K562 (cell line): ENCODE measurements around the gene SCNN1B.
"Not testable (repeated sequence)": the region's sequence is repeated elsewhere in the genome, so short reads cannot be mapped to it uniquely, and the experiment has no call there.

Source experiments
- EP300 ChIP-seq: IDR thresholded peaks from 2 replicates; pipeline ENCODE4 v1.6.1; 2012; ENCODE audit warnings: low read length, improper control_type of control experiment
- GATAD2A ChIP-seq: fragments of 450-650 bp; IDR thresholded peaks from 2 replicates; pipeline ENCODE4 v1.6.1; 2017
- HDAC1 ChIP-seq, 2 experiments: fragments of 450-650 bp; IDR thresholded peaks; 2 replicates each; pipeline ENCODE4 v1.6.1; 2016 to 2017; ENCODE audit warnings: inconsistent platforms in 1 of 2, mild to moderate bottlenecking in 1 of 2, moderate library complexity in 1 of 2
- KDM1A ChIP-seq, 2 experiments: fragments of 450-650 bp; IDR thresholded peaks; 2 replicates each; pipeline ENCODE4 v1.6.1; 2016; ENCODE audit warnings: mild to moderate bottlenecking in 2 of 2
- MAFG ChIP-seq: fragments of 450-650 bp; conservative IDR thresholded peaks from 2 replicates; pipeline ENCODE4 v1.6.1; 2016; ENCODE audit warnings: missing genetic modification characterization, missing compliant biosample characterization
- MAZ ChIP-seq, 2 experiments: fragments of 450-650 bp in 1 of 2; sonication (generic) in 1 of 2; formaldehyde crosslinking; IDR thresholded peaks in 1 of 2; conservative IDR thresholded peaks in 1 of 2; 2 replicates each; pipeline versions ENCODE4 v1.4.0 to v1.5.0; 2020; ENCODE audit warnings: mild to moderate bottlenecking in 1 of 2, missing genetic modification reagents in 1 of 2
- POLR2A ChIP-seq: fragments of 450-650 bp; conservative IDR thresholded peaks from 2 replicates; pipeline ENCODE4 v1.6.1; 2016
- POLR2AphosphoS2 ChIP-seq: IDR thresholded peaks from 2 replicates; pipeline ENCODE4 v1.6.1; 2012; ENCODE audit warnings: low read length, improper control_type of control experiment
- TCF7 ChIP-seq: sonication (generic); IDR thresholded peaks from 2 replicates; pipeline ENCODE4 v1.6.1; 2016; ENCODE audit warnings: antibody characterized with exemption, borderline replicate concordance
- ZNF224 ChIP-seq: sonication (generic); formaldehyde crosslinking; IDR thresholded peaks from 2 replicates; pipeline ENCODE4 v1.8.0; 2022; ENCODE audit warnings: mild to moderate bottlenecking, missing genetic modification reagents
- TF ChIP-seq, protein P1 (sequence below), 3 experiments: IDR thresholded peaks in 2 of 3; conservative IDR thresholded peaks in 1 of 3; 2 replicates each; pipeline ENCODE4 v1.5.1; 2011 to 2012; ENCODE audit warnings: low read length in 3 of 3, mild to moderate bottlenecking in 3 of 3, control low read depth in 2 of 3, improper control_type of control experiment in 1 of 3, inconsistent platforms in 1 of 3, low read depth in 1 of 3, mixed read lengths in 1 of 3, moderate library complexity in 1 of 3; ENCODE audit not compliant: insufficient read depth in 2 of 3
- TF ChIP-seq, protein P2 (sequence below): fragments of 250-450 bp; sonication (Bioruptor Pico); IDR thresholded peaks from 2 replicates; pipeline ENCODE4 v1.8.0; 2022; ENCODE audit warnings: inconsistent platforms, mild to moderate bottlenecking, moderate library complexity, borderline replicate concordance
- TF ChIP-seq, protein P3 (sequence below): sonication (generic); formaldehyde crosslinking; IDR thresholded peaks from 2 replicates; pipeline ENCODE4 v1.5.0; 2020; ENCODE audit warnings: missing genetic modification reagents
- TF ChIP-seq, protein P4 (sequence below): fragments of 200-400 bp; formaldehyde crosslinking; IDR thresholded peaks from 2 replicates; pipeline ENCODE4 v1.6.1; 2017; ENCODE audit warnings: mild to moderate bottlenecking, low read depth, low read length, moderate library complexity

DNA sequence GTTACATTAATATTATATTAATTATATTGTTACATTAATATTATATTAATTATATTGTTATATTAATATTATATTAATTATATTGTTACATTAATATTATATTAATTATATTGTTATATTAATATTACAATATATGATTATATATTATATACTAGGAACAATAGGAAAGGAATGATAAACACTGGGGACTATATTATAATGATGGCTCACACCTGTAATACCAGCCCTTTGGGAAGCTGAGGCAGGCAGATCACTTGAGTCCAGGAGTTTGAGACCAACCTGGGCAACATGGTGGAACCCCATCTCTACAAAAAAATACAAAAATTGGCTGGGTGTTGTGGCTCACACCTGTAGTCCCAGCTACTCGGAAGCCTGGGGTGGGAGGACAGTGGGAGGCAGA, 48.5 kb upstream of the SCNN1B start:
- TF ChIP-seq KDM1A (IDR thresholded peaks at IDR 0.05); POLR2AphosphoS2; ZNF224 (CRISPR knock-in tag); POLR2A; TCF7; MAZ (CRISPR knock-in tag; conservative IDR thresholded peaks at IDR 0.05 in 1 of 2, IDR thresholded peaks at IDR 0.05 in 1 of 2); MAFG (tag); EP300; HDAC1 (IDR thresholded peaks at IDR 0.05); GATAD2A: not testable (repeated sequence)
- TF ChIP-seq, protein P1, sequence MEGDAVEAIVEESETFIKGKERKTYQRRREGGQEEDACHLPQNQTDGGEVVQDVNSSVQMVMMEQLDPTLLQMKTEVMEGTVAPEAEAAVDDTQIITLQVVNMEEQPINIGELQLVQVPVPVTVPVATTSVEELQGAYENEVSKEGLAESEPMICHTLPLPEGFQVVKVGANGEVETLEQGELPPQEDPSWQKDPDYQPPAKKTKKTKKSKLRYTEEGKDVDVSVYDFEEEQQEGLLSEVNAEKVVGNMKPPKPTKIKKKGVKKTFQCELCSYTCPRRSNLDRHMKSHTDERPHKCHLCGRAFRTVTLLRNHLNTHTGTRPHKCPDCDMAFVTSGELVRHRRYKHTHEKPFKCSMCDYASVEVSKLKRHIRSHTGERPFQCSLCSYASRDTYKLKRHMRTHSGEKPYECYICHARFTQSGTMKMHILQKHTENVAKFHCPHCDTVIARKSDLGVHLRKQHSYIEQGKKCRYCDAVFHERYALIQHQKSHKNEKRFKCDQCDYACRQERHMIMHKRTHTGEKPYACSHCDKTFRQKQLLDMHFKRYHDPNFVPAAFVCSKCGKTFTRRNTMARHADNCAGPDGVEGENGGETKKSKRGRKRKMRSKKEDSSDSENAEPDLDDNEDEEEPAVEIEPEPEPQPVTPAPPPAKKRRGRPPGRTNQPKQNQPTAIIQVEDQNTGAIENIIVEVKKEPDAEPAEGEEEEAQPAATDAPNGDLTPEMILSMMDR (IDR thresholded peaks at IDR 0.05 in 2 of 3, conservative IDR thresholded peaks at IDR 0.05 in 1 of 3; ENCODE audit: insufficient read depth in 2 of 3, low read depth in 1 of 3, low read length in 3 of 3): not testable (repeated sequence)
- TF ChIP-seq, protein P2, sequence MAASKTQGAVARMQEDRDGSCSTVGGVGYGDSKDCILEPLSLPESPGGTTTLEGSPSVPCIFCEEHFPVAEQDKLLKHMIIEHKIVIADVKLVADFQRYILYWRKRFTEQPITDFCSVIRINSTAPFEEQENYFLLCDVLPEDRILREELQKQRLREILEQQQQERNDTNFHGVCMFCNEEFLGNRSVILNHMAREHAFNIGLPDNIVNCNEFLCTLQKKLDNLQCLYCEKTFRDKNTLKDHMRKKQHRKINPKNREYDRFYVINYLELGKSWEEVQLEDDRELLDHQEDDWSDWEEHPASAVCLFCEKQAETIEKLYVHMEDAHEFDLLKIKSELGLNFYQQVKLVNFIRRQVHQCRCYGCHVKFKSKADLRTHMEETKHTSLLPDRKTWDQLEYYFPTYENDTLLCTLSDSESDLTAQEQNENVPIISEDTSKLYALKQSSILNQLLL: not testable (repeated sequence)
- TF ChIP-seq, protein P3, sequence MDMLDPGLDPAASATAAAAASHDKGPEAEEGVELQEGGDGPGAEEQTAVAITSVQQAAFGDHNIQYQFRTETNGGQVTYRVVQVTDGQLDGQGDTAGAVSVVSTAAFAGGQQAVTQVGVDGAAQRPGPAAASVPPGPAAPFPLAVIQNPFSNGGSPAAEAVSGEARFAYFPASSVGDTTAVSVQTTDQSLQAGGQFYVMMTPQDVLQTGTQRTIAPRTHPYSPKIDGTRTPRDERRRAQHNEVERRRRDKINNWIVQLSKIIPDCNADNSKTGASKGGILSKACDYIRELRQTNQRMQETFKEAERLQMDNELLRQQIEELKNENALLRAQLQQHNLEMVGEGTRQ (CRISPR knock-in tag): not testable (repeated sequence)
- TF ChIP-seq, protein P4, sequence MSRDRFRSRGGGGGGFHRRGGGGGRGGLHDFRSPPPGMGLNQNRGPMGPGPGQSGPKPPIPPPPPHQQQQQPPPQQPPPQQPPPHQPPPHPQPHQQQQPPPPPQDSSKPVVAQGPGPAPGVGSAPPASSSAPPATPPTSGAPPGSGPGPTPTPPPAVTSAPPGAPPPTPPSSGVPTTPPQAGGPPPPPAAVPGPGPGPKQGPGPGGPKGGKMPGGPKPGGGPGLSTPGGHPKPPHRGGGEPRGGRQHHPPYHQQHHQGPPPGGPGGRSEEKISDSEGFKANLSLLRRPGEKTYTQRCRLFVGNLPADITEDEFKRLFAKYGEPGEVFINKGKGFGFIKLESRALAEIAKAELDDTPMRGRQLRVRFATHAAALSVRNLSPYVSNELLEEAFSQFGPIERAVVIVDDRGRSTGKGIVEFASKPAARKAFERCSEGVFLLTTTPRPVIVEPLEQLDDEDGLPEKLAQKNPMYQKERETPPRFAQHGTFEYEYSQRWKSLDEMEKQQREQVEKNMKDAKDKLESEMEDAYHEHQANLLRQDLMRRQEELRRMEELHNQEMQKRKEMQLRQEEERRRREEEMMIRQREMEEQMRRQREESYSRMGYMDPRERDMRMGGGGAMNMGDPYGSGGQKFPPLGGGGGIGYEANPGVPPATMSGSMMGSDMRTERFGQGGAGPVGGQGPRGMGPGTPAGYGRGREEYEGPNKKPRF: not testable (repeated sequence)
